H9 (cell line): ENCODE results near the gene ZNF784. TPM values are rescaled to one million over a fixed set of nuclear protein-coding genes. Genes with fewer than 3 reads are reported as not detected.

ENCODE experiments used
- DNase-seq: peaks from one replicate; pipeline ENCODE4 v3.0.0-alpha.2; 2017
- H2AFZ ChIP-seq: one replicate; pipeline ENCODE4 v1.6.1; 2013; ENCODE audit warnings: mild to moderate bottlenecking, low read length, control low read depth, moderate library complexity
- H2AK5ac ChIP-seq: 2 replicates; pipeline ENCODE4 v1.6.1; 2013; ENCODE audit warnings: low read length, control low read depth, mixed read lengths; ENCODE audit not compliant: insufficient read length
- H2BK120ac ChIP-seq: one replicate; pipeline ENCODE4 v1.6.1; 2013; ENCODE audit warnings: low read depth, mild to moderate bottlenecking, low read length, control low read depth, inconsistent platforms; ENCODE audit not compliant: poor library complexity, severe bottlenecking
- H2BK12ac ChIP-seq: 2 replicates; pipeline ENCODE4 v1.6.1; 2013; ENCODE audit warnings: low read length, control low read depth, mixed read lengths, low read depth; ENCODE audit not compliant: insufficient read length
- H2BK15ac ChIP-seq: 2 replicates; pipeline ENCODE4 v1.6.1; 2013; ENCODE audit warnings: low read depth, low read length, control low read depth
- H2BK20ac ChIP-seq: one replicate; pipeline ENCODE4 v1.6.1; 2013; ENCODE audit warnings: low read depth, mild to moderate bottlenecking, low read length, control low read depth, inconsistent platforms; ENCODE audit not compliant: poor library complexity, severe bottlenecking
- H2BK5ac ChIP-seq: 2 replicates; pipeline ENCODE4 v1.6.1; 2013; ENCODE audit warnings: low read length, control low read depth, mixed read lengths; ENCODE audit not compliant: insufficient read length
- H3K14ac ChIP-seq: 2 replicates; pipeline ENCODE4 v1.6.1; 2013; ENCODE audit warnings: low read length, control low read depth; ENCODE audit not compliant: insufficient read depth
- H3K18ac ChIP-seq: 2 replicates; pipeline ENCODE4 v1.6.1; 2013; ENCODE audit warnings: low read depth, mild to moderate bottlenecking, mixed read lengths, low read length, control low read depth; ENCODE audit not compliant: insufficient read length
- H3K23ac ChIP-seq: 2 replicates; pipeline ENCODE4 v1.6.1; 2013; ENCODE audit warnings: low read length, control low read depth, mixed read lengths, low read depth; ENCODE audit not compliant: insufficient read length
- H3K23me2 ChIP-seq: 2 replicates; pipeline ENCODE4 v1.6.1; 2013; ENCODE audit warnings: low read depth, mild to moderate bottlenecking, mixed read lengths, low read length, control low read depth; ENCODE audit not compliant: insufficient read length, poor library complexity, severe bottlenecking
- H3K27ac ChIP-seq: 2 replicates; pipeline ENCODE4 v1.5.1; 2013; ENCODE audit warnings: low read length, control low read depth, mixed read lengths, low read depth; ENCODE audit not compliant: insufficient read length
- H3K27me3 ChIP-seq: 2 replicates; pipeline ENCODE4 v1.6.1; 2013; ENCODE audit warnings: low read length, control low read depth, inconsistent platforms; ENCODE audit not compliant: insufficient read depth
- H3K4ac ChIP-seq: 2 replicates; pipeline ENCODE4 v1.6.1; 2013; ENCODE audit warnings: low read depth, mild to moderate bottlenecking, control low read depth, inconsistent platforms, low read length, moderate library complexity
- H3K4me1 ChIP-seq: 2 replicates; pipeline ENCODE4 v1.6.1; 2013; ENCODE audit warnings: low read length, control low read depth, inconsistent platforms; ENCODE audit not compliant: insufficient read depth
- H3K4me2 ChIP-seq: 2 replicates; pipeline ENCODE4 v1.6.1; 2013; ENCODE audit warnings: low read length, control low read depth, mixed read lengths; ENCODE audit not compliant: insufficient read length, insufficient read depth
- H3K56ac ChIP-seq: 2 replicates; pipeline ENCODE4 v1.6.1; 2013; ENCODE audit warnings: low read depth, mild to moderate bottlenecking, mixed read lengths, low read length, control low read depth; ENCODE audit not compliant: insufficient read length
- H3K79me1 ChIP-seq: 2 replicates; pipeline ENCODE4 v1.6.1; 2013; ENCODE audit warnings: low read depth, mild to moderate bottlenecking, moderate library complexity, low read length, control low read depth, inconsistent platforms; ENCODE audit not compliant: insufficient read depth, poor library complexity, severe bottlenecking
- H3K79me2 ChIP-seq: 2 replicates; pipeline ENCODE4 v1.6.1; 2013; ENCODE audit warnings: low read length, control low read depth, inconsistent platforms; ENCODE audit not compliant: insufficient read depth
- H3K9ac ChIP-seq: 2 replicates; pipeline ENCODE4 v1.6.1; 2013; ENCODE audit warnings: low read length, control low read depth, mixed read lengths; ENCODE audit not compliant: insufficient read length; ENCODE audit errors: extremely low read depth
- H3K9me3 ChIP-seq: one replicate; pipeline ENCODE4 v1.6.1; 2013; ENCODE audit warnings: low read depth, low read length, inconsistent platforms; ENCODE audit not compliant: control insufficient read depth
- H3T11ph ChIP-seq: one replicate; pipeline ENCODE4 v1.6.1; 2013; ENCODE audit warnings: mild to moderate bottlenecking, low read length, control low read depth, inconsistent platforms
- H4K20me1 ChIP-seq: one replicate; pipeline ENCODE4 v1.6.1; 2013; ENCODE audit not compliant: control insufficient read depth, insufficient read length, insufficient read depth
- H4K5ac ChIP-seq: 2 replicates; pipeline ENCODE4 v1.6.1; 2013; ENCODE audit warnings: low read depth, mild to moderate bottlenecking, mixed read lengths, low read length, control low read depth; ENCODE audit not compliant: insufficient read length
- H4K8ac ChIP-seq: replicated peaks from 2 replicates; pipeline ENCODE4 v1.6.1; 2013; ENCODE audit warnings: low read length, control low read depth, mixed read lengths, low read depth; ENCODE audit not compliant: insufficient read length
- H4K91ac ChIP-seq: 2 replicates; pipeline ENCODE4 v1.6.1; 2013; ENCODE audit warnings: low read depth, mild to moderate bottlenecking, moderate library complexity, mixed read lengths, low read length, control low read depth; ENCODE audit not compliant: insufficient read length
- H3K27ac Mint-ChIP-seq, 3 experiments: 2 replicates in 2 of 3; 3 replicates in 1 of 3; pipeline ENCODE4 v1.8.0; 2020 to 2021; ENCODE audit warnings: mixed read lengths in 3 of 3, mild to moderate bottlenecking in 1 of 3, moderate library complexity in 1 of 3
- H3K27me3 Mint-ChIP-seq: 2 replicates; pipeline ENCODE4 v1.8.0; 2021; ENCODE audit warnings: low read depth, mild to moderate bottlenecking, moderate library complexity, mixed read lengths
- H3K36me3 Mint-ChIP-seq, 3 experiments: 2 replicates in 2 of 3; 3 replicates in 1 of 3; pipeline ENCODE4 v1.8.0; 2020 to 2021; ENCODE audit warnings: low read depth in 3 of 3, mixed read lengths in 3 of 3; ENCODE audit not compliant: insufficient read depth in 1 of 3
- H3K4me1 Mint-ChIP-seq, 2 experiments: 2 replicates each; pipeline ENCODE4 v1.8.0; 2020; ENCODE audit warnings: mixed read lengths in 2 of 2
- H3K4me3 Mint-ChIP-seq, 2 experiments: 2 replicates in 1 of 2; 3 replicates in 1 of 2; pipeline ENCODE4 v1.8.0; 2020 to 2021; ENCODE audit warnings: mild to moderate bottlenecking in 2 of 2, mixed read lengths in 2 of 2, moderate library complexity in 1 of 2
- H3K9me3 Mint-ChIP-seq, 2 experiments: 2 replicates in 1 of 2; 3 replicates in 1 of 2; pipeline ENCODE4 v1.8.0; 2020; ENCODE audit warnings: mild to moderate bottlenecking in 2 of 2, mixed read lengths in 2 of 2, moderate library complexity in 1 of 2
- CTCF ChIP-seq: fragments of 200-600 bp; sonication (generic); conservative IDR thresholded peaks from 3 replicates; pipeline ENCODE4 v1.8.0; 2021; ENCODE audit warnings: antibody characterized with exemption, mild to moderate bottlenecking
- WGBS: extraction: QIAGEN DNeasy Blood & Tissue Kit; methylation state at CpG from one replicate; pipeline ENCODE4 v1.1.7; 2013; ENCODE audit warnings: missing lambda C conversion rate, low lambda C conversion rate, mixed read lengths; ENCODE audit not compliant: insufficient read length; ENCODE audit errors: extremely low coverage; 5-methylcytosine and 5-hydroxymethylcytosine counted together
- total RNA-seq: library from RNA; stranded (reverse); gene quantifications from 2 replicates; pipeline ENCODE4 v1.2.1, GENCODE V29; 2021

ZNF784 gene
- total RNA-seq, 1 experiment from 2014 or later: 10.7 TPM

- Histone ChIP-seq H2AK5ac (no peak overlapping the region), H3K9me3 (no peaks in the 10 kb centered on the region), H3K27me3 (no peaks in the 10 kb centered on the region), H3K79me2 (no peaks in the 10 kb centered on the region), H3K9ac (no peak overlapping the region), H2BK12ac (no peak overlapping the region), H3K23ac (no peak overlapping the region), H3K14ac (no peak overlapping the region), H2BK15ac (no peak overlapping the region), H3K18ac (no peak overlapping the region), H3K4me2 (no peak overlapping the region), H3K4ac (no peak overlapping the region), H4K91ac (no peak overlapping the region), H3K56ac (no peak overlapping the region), H2BK5ac (no peak overlapping the region), H4K20me1 (no peaks in the 10 kb centered on the region), H3K27ac (no peak overlapping the region), H2BK120ac (no peak overlapping the region), H2BK20ac (no peak overlapping the region), H4K8ac (no peak overlapping the region), H3K4me1 (no peaks in the 10 kb centered on the region), H3T11ph (no peak overlapping the region), H4K5ac (no peak overlapping the region), H3K23me2 (no peaks in the 10 kb centered on the region), H2AFZ (no peak overlapping the region), H3K79me1 (no peaks in the 10 kb centered on the region)
- no peak overlapping the region for H3K4me3 Mint-ChIP-seq
- H3K4me1 Mint-ChIP-seq: peaks cover 10 to 14% of the 10 kb centered on the region in 2 experiments
- no peak overlapping the region for H3K27ac Mint-ChIP-seq
- no CpG with 5 or more reads among the region's 9 CpGs for WGBS
- peaks cover 21 to 41% (median 37%) of the 10 kb centered on the region in 3 experiments for H3K36me3 Mint-ChIP-seq
- TF ChIP-seq CTCF: no peak
- no peak for DNase-seq
- H3K27me3 Mint-ChIP-seq: peaks cover 2% of the 10 kb centered on the region
- no peaks in the 10 kb centered on the region; a peak in 1 of 5 replicates for H3K9me3 Mint-ChIP-seq
These were observed 3.1 kb downstream of the ZNF784 start for GRCh38 chr19:55621205-55621672.
